OCI-M1 (cell line): Measurements from ENCODE around the gene RAB36.
"Not testable (repeated sequence)": the region's sequence is repeated elsewhere in the genome, so short reads cannot be mapped to it uniquely, and the experiment has no call there.

ENCODE experiments used
- DNase-seq: peaks from one replicate; lab custom pipeline; 2025; lab: John Stamatoyannopoulos, UW

The RAB36 gene

GRCh38 chr22:23121000-23121421 is 24.3 kb upstream of the RAB36 start:
- DNase-seq = no peak

DNA sequence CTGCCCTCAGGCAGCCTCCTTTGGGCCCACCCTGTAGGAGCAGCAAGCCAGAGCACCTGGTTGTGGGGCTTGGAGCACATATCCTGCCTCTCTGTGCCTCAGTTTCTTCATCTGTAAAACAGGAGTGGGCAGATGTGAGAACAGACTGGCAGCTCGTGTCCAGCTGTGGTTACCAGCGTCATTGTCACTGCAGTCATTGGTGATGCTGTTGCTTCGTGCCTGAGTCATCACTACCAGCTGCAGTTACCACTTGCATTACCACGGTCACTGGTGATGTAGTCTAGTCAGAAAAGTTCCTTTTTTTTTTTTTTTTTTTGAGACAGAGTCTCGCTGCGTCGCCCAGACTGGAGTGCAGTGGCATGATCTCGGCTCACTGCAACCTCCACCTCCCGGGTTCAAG is 23.9 kb upstream of the RAB36 start:
- no peak for DNase-seq

DNA sequence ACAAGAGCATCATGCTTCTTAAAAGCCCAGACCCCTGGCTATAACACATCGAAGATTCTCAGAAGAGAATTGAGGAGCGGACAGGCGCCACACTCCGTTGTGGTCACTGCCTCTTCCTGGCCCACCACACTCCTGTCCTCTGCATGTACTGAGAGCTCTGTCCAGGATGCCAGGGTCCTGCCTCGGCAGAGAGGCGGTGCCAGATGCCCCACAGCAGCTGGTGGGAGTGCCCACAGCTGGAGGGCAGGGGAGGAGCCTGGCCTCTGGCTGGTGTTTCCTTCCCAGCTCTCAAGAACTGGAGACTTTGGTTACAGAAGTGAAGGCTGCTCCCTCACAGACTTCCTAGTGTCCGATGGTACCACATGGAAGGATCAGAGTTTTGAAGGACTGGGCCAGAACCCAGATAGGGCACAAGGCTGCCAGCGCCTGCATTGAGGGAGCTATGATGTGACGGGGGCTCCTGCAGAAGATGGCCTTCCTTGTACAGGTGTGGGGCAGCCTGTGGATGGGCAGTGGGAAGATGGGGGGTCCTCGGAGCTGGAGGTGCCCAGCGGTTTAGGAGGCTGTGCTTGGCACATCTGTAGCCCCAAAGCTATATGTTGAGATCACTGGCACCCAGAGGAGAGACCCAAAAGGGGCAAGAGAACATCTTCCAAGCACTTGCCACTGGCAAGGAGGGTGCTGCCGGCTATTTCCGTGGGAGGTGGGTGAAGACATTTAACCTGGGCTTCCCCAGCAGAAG is 22.9 kb upstream of the RAB36 start:
- DNase-seq = no peak

DNA sequence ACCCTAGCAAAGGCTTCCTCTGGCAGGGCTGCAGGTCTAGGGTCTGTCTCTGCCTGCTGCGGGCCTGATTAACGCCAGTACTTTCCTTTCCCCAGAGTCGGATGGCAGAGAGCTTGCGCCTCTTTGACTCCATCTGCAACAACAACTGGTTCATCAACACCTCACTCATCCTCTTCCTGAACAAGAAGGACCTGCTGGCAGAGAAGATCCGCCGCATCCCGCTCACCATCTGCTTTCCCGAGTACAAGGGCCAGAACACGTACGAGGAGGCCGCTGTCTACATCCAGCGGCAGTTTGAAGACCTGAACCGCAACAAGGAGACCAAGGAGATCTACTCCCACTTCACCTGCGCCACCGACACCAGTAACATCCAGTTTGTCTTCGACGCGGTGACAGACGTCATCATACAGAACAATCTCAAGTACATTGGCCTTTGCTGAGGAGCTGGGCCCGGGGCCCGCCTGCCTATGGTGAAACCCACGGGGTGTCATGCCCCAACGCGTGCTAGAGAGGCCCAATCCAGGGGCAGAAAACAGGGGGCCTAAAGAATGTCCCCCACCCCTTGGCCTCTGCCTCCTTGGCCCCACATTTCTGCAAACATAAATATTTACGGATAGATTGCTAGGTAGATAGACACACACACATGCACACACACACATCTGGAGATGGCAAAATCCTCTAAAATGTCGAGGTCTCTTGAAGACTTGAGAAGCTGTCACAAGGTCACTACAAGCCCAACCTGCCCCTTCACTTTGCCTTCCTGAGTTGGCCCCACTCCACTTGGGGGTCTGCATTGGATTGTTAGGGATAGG is 22.1 kb upstream of the RAB36 start:
- DNase-seq = no peak

- DNase-seq = no peak
Observed at GRCh38 chr22:23123804-23124254, 21.4 kb upstream of the RAB36 start.

- DNase-seq = no peak
Observed at GRCh38 chr22:23124611-23125511, 20.4 kb upstream of the RAB36 start.

DNA sequence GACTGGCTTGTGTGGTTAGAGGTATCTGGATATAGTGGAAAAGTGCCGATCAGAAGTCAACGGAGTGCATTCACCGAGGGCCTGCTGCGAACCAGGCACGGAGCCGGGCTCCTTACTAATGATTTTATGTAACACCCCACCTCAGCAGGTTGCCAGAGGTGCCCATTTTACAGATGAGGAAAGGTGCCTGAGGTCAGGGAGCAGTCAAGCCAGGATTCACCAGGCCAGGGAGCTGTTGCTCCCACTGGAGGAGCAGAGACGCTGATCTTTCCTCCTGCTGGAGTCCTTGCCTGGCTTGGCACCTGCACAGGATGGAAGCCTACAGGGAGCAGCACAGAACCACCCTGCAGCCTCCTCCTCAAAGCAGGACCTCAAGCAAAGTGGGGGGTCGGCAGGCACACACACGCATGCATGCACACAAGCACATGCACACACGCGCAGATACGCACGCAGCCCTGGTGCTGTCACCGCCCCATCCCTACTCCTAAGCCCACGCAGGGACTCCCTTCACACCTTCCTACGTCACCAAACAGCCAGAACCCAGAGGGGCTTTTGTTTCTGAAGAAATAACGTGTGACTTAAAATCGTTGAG is 19.7 kb upstream of the RAB36 start:
- DNase-seq = no peak

GRCh38 chr22:23126165-23127054 is 18.9 kb upstream of the RAB36 start:
- no peak for DNase-seq

DNA sequence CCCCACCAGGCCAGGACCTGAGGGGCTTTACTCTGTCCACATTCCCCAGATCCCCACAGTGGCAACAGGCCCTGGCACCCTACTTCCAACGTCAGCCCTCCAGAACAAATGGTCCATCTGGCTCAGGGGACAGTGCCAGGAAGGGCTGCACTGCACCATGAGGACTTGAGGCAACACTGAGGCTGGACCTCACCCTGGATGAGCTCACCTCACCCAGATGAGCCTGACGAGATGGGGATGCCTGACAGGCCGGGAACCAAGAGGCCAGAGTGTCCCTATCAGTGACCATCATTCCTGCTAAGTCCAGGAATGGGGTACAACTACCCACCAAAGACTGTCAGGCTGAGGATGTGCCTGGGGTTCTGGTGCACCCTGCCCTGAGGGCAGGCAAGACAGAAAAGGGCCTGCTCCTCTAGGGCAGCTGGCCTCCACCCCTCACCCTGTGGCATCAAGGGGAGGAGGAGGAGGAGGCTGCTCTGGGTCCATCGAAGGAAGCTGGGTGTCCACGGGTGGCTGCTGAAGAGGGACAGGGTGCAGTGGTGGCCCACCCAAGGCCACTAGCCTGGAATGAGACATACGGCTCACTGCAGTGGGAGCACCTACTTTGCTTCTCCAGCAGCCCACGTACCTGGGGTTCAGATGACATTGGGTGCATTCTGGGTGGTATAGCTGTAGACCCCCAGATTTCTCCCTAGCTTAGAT is 18.1 kb upstream of the RAB36 start:
- no peak for DNase-seq

DNA sequence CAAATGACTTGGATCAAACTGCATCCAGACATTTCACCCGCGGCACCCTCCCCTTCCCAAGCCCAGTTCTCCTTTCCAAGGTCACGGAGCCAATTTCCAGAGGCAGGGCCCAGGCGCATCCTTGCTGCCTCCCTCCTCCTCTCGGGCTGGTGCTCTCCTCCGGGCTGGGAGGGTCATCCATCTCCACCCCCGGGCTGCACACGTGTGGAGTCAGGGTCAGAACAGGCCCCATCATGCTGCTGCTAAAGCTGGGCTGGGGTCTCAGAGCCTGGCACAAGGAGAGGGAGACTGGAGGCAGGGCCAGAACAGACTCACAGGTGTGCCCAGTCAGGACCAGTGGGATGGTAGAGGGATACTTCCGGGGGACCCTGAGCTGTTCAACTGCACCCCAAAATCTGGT is 17.5 kb upstream of the RAB36 start:
- no peak for DNase-seq

- peak; percentile 81 for DNase-seq
Observed at GRCh38 chr22:23128269-23129108, 16.8 kb upstream of the RAB36 start.

GRCh38 chr22:23129149-23129548 is 16.1 kb upstream of the RAB36 start:
- DNase-seq = no peak

DNA sequence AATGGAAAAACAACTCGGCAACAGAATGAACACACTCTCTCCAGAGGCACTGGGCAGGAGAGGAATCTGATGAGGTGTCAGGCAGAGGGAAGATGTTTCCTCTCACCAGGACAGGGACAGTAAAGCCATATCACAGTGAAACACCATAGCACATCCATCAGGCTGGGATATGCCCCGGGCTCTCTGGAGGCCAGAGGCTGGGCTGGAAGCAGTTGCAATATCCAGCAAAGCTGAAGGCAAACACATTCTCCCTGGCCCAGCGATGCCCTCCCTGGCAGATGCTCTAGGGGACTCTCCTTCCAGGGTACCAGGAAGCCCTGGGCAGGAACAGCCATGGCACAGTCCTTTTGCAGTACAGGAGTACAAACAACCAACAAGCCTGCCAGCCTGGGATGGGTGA is 14.6 kb upstream of the RAB36 start:
- no peak for DNase-seq

DNA sequence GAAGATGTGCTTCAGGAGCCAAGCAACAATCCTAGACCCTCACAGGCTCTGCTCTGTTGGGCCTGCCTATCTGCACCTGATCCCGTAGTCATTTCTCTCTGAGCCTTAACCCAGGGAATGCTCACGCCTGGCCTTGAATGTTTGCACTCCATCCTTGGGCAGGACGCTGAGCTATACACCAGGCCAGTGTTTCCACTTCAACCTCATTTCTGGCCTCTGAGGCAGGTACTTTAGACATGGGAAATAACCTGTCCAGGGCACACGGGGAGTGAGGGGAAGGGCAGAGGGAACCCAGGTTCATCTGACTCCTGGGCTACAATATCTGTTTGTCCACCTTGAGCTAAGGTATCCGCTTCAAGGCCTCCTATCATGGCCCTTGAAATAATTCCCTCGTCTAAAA is 13.3 kb upstream of the RAB36 start:
- DNase-seq = no peak

- no peak for DNase-seq
Observed at GRCh38 chr22:23132376-23133091, 12.7 kb upstream of the RAB36 start.

DNA sequence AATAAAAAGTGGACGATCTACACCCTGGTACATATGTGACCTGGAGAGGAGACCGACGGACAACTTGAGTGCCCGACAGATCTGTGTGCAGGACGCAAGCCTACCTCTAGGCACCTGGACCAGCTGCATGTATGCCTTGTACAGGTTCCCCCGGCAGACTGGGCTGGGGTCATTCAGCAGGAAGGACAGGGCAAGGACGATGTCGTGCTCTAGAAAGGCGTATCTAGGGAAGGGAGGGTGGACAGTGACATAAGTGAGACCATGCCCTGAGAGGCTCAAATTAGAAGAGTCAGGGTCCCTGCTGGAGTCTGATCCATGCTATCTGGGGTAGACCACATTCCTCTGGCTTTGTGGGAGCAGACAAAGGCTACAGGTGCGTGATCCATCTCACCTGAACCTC is 11.4 kb upstream of the RAB36 start:
- DNase-seq = no peak

DNA sequence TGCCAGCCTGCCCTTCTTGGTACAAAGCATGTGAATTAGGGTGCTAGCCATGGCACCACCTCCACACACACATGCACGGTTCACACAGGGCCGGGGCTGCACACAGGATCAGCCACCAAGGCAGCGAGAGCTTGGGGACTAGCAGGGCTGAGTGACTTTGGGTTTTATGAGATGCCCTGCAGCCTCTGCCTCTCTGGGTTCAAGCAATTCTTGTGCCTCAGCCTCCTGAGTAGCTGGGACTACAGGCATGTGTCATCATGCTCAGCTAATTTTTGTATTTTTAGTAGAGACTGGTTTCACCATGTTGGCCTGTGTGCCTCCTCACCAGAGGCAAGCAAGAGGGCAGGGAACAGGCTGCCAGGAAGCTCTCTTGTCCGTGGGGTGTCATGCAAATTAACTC is 8.3 kb upstream of the RAB36 start:
- DNase-seq = not testable (repeated sequence)

GRCh38 chr22:23137468-23137867 is 7.8 kb upstream of the RAB36 start:
- DNase-seq = no peak
